GM23338 (cell line): ENCODE data around the gene ZNF317. TPM values are rescaled to one million over a fixed set of nuclear protein-coding genes. Genes with fewer than 3 reads are reported as not detected.

Source experiments
- ATAC-seq: fragments of 200-7000 bp; cut with Tn5 transposase; 3 replicates; pipeline ENCODE4 v1.9.1; 2020
- DNase-seq: peaks from one replicate; pipeline ENCODE4 v3.0.0-alpha.2; 2015; ENCODE audit warnings: low spot score
- H2AFZ ChIP-seq: fragments of 200-600 bp; sonication (generic); 2 replicates; pipeline ENCODE4 v1.8.0; 2016; ENCODE audit warnings: antibody characterized with exemption, mild to moderate bottlenecking, moderate library complexity
- H3F3A ChIP-seq: fragments of 200-600 bp; sonication (generic); replicated peaks from 2 replicates; pipeline ENCODE4 v1.8.0; 2017; ENCODE audit warnings: antibody characterized with exemption, mixed run types, low read depth
- H3K27ac ChIP-seq: fragments of 200-600 bp; sonication (generic); 2 replicates; pipeline ENCODE4 v1.6.1; 2016; ENCODE audit warnings: low read depth
- H3K27me3 ChIP-seq: fragments of 200-600 bp; sonication (generic); 2 replicates; pipeline ENCODE4 v1.8.0; 2016; ENCODE audit warnings: mild to moderate bottlenecking, mixed run types, moderate library complexity; ENCODE audit not compliant: insufficient read depth
- H3K36me3 ChIP-seq: fragments of 200-600 bp; sonication (generic); 2 replicates; pipeline ENCODE4 v1.8.0; 2016; ENCODE audit warnings: mild to moderate bottlenecking; ENCODE audit not compliant: insufficient read depth
- H3K4me1 ChIP-seq: fragments of 200-600 bp; sonication (generic); 2 replicates; pipeline ENCODE4 v1.8.0; 2016; ENCODE audit warnings: mild to moderate bottlenecking, moderate library complexity; ENCODE audit not compliant: insufficient read depth
- H3K4me2 ChIP-seq: fragments of 200-600 bp; sonication (generic); 2 replicates; pipeline ENCODE4 v1.7.1; 2017; ENCODE audit warnings: mixed run types
- H3K4me3 ChIP-seq: fragments of 200-600 bp; sonication (generic); 2 replicates; pipeline ENCODE4 v1.6.1; 2016; ENCODE audit warnings: mixed run types
- H3K79me2 ChIP-seq: fragments of 200-600 bp; sonication (generic); replicated peaks from 2 replicates; pipeline ENCODE4 v1.8.0; 2017; ENCODE audit warnings: mild to moderate bottlenecking; ENCODE audit not compliant: insufficient read depth
- H3K9me2 ChIP-seq: fragments of 200-600 bp; sonication (generic); 2 replicates; pipeline ENCODE4 v1.8.0; 2017; ENCODE audit not compliant: insufficient read depth
- H4K20me1 ChIP-seq: fragments of 200-600 bp; sonication (generic); replicated peaks from 2 replicates; pipeline ENCODE4 v1.8.0; 2017; ENCODE audit warnings: mild to moderate bottlenecking; ENCODE audit not compliant: insufficient read depth
- H3K27ac Mint-ChIP-seq: 2 replicates; pipeline ENCODE4 v1.8.0; 2020; ENCODE audit warnings: inconsistent platforms, mild to moderate bottlenecking, moderate library complexity, mixed read lengths
- H3K27me3 Mint-ChIP-seq: 3 replicates; pipeline ENCODE4 v1.8.0; 2022; ENCODE audit warnings: low read depth, mild to moderate bottlenecking, moderate library complexity, mixed read lengths, inconsistent platforms; ENCODE audit not compliant: insufficient read depth, poor library complexity
- H3K36me3 Mint-ChIP-seq: 3 replicates; pipeline ENCODE4 v1.8.0; 2021; ENCODE audit warnings: low read depth, mild to moderate bottlenecking, inconsistent platforms, moderate library complexity, mixed read lengths
- H3K4me1 Mint-ChIP-seq: 3 replicates; pipeline ENCODE4 v1.8.0; 2020; ENCODE audit warnings: mild to moderate bottlenecking, inconsistent platforms, mixed read lengths
- H3K4me3 Mint-ChIP-seq: 3 replicates; pipeline ENCODE4 v1.8.0; 2021; ENCODE audit warnings: moderate library complexity, mild to moderate bottlenecking, inconsistent platforms, mixed read lengths
- H3K9me3 Mint-ChIP-seq: 3 replicates; pipeline ENCODE4 v1.8.0; 2020; ENCODE audit warnings: moderate library complexity, mild to moderate bottlenecking, inconsistent platforms, mixed read lengths
- EZH2 ChIP-seq: fragments of 200-600 bp; sonication (generic); IDR thresholded peaks from one replicate; pipeline ENCODE4 v1.8.0; 2017; ENCODE audit warnings: antibody characterized with exemption, mild to moderate bottlenecking, low read depth; ENCODE audit not compliant: unreplicated experiment
- JUNB ChIP-seq: IDR thresholded peaks from one replicate; pipeline ENCODE4 v1.6.1; 2016; ENCODE audit warnings: antibody characterized with exemption; ENCODE audit not compliant: unreplicated experiment
- NANOG ChIP-seq: IDR thresholded peaks from 2 replicates; pipeline ENCODE4 v1.6.1; 2016; ENCODE audit warnings: antibody characterized with exemption, borderline replicate concordance
- POLR2AphosphoS5 ChIP-seq: IDR thresholded peaks from 2 replicates; pipeline ENCODE4 v1.6.1; 2016; ENCODE audit warnings: antibody characterized with exemption, low read depth
- STAT1 ChIP-seq: IDR thresholded peaks from one replicate; pipeline ENCODE4 v1.6.1; 2016; ENCODE audit warnings: antibody characterized with exemption; ENCODE audit not compliant: unreplicated experiment
- ZNF331 ChIP-seq: fragments of 250-450 bp; sonication (Bioruptor Pico); IDR thresholded peaks from 2 replicates; pipeline ENCODE4 v1.5.0; 2020; ENCODE audit warnings: low read depth, mild to moderate bottlenecking, moderate library complexity
- polyA plus RNA-seq: library from polyadenylated mRNA; unstranded; fragments of >200 nt; fragmentation: Nextera tagmentation; extraction: Ambion mirVana; gene quantifications from 2 replicates; pipeline ENCODE4 v1.2.1, GENCODE V29; 2016
- total RNA-seq: library from RNA; depleted of rRNA; stranded (reverse); fragments of >200 nt; shearing (Covaris generic); gene quantifications from 2 replicates; pipeline ENCODE4 v1.2.3, GENCODE V29; 2014
- TF ChIP-seq, protein P1 (sequence below): fragments of 250-450 bp; sonication (Bioruptor Pico); IDR thresholded peaks from 2 replicates; pipeline ENCODE4 v1.5.0; 2020; ENCODE audit warnings: mild to moderate bottlenecking, moderate library complexity
- TF ChIP-seq, protein P2 (sequence below): IDR thresholded peaks from one replicate; pipeline ENCODE4 v1.6.1; 2018; ENCODE audit warnings: antibody characterized with exemption; ENCODE audit not compliant: unreplicated experiment
- TF ChIP-seq, protein P3 (sequence below), 2 experiments: fragments of 200-600 bp in 1 of 2; sonication (generic) in 1 of 2; conservative IDR thresholded peaks; 2 replicates each; pipeline versions ENCODE4 v1.5.1 to v1.6.1; 2016 to 2017; ENCODE audit warnings: antibody characterized with exemption in 2 of 2, low read depth in 2 of 2, mild to moderate bottlenecking in 2 of 2, moderate library complexity in 1 of 2
- TF ChIP-seq, protein P4 (sequence below): IDR thresholded peaks from 2 replicates; pipeline ENCODE4 v1.6.1; 2016; ENCODE audit warnings: antibody characterized with exemption

ZNF317 gene
- total and polyA plus RNA-seq, 2 experiments from 2014 or later, result 25.2 to 32.4 TPM

DNA sequence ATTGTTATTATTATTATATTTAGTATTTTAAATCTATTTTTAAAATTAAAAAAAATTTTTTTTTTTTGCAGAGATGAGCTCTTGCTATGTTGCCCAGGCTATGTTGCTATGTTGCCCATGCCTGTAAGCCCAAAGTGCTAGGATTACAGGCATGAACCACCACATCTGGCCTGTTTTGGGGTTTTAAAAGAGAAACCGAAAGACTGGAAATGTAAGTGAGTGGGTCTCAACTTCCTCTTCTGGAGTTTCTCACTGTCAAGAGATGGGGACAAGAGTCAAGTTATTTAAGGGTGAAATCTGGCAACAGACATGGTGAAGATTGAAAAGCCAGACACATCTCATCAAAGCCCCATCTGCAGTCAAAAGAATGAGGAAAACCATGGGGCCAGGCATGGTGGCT lies 9.2 kb upstream of the ZNF317 start:
- Histone ChIP-seq H3K4me3 (no peak overlapping the region), H3K9me2 (no peaks in the 10 kb centered on the region), H4K20me1 (no peaks in the 10 kb centered on the region), H3F3A (no peaks in the 10 kb centered on the region), H3K27ac (no peak overlapping the region), H3K27me3 (no peaks in the 10 kb centered on the region), H3K79me2 (no peaks in the 10 kb centered on the region), H3K36me3 (no peaks in the 10 kb centered on the region), H3K4me1 (no peaks in the 10 kb centered on the region), H2AFZ (no peak overlapping the region), H3K4me2 (no peak overlapping the region)
- Mint-ChIP-seq H3K36me3 (peaks cover 35% of the 10 kb centered on the region), H3K27ac (no peak overlapping the region), H3K4me1 (no peaks in the 10 kb centered on the region), H3K9me3 (peaks cover 87% of the 10 kb centered on the region), H3K27me3 (peaks cover 4% of the 10 kb centered on the region), H3K4me3 (no peak overlapping the region)
- ATAC-seq, result no peak
- TF ChIP-seq ZNF331 (no peak), POLR2AphosphoS5 (no peak), JUNB (no peak), STAT1 (no peak), EZH2 (no peak), NANOG (no peak)
- TF ChIP-seq, protein P1, sequence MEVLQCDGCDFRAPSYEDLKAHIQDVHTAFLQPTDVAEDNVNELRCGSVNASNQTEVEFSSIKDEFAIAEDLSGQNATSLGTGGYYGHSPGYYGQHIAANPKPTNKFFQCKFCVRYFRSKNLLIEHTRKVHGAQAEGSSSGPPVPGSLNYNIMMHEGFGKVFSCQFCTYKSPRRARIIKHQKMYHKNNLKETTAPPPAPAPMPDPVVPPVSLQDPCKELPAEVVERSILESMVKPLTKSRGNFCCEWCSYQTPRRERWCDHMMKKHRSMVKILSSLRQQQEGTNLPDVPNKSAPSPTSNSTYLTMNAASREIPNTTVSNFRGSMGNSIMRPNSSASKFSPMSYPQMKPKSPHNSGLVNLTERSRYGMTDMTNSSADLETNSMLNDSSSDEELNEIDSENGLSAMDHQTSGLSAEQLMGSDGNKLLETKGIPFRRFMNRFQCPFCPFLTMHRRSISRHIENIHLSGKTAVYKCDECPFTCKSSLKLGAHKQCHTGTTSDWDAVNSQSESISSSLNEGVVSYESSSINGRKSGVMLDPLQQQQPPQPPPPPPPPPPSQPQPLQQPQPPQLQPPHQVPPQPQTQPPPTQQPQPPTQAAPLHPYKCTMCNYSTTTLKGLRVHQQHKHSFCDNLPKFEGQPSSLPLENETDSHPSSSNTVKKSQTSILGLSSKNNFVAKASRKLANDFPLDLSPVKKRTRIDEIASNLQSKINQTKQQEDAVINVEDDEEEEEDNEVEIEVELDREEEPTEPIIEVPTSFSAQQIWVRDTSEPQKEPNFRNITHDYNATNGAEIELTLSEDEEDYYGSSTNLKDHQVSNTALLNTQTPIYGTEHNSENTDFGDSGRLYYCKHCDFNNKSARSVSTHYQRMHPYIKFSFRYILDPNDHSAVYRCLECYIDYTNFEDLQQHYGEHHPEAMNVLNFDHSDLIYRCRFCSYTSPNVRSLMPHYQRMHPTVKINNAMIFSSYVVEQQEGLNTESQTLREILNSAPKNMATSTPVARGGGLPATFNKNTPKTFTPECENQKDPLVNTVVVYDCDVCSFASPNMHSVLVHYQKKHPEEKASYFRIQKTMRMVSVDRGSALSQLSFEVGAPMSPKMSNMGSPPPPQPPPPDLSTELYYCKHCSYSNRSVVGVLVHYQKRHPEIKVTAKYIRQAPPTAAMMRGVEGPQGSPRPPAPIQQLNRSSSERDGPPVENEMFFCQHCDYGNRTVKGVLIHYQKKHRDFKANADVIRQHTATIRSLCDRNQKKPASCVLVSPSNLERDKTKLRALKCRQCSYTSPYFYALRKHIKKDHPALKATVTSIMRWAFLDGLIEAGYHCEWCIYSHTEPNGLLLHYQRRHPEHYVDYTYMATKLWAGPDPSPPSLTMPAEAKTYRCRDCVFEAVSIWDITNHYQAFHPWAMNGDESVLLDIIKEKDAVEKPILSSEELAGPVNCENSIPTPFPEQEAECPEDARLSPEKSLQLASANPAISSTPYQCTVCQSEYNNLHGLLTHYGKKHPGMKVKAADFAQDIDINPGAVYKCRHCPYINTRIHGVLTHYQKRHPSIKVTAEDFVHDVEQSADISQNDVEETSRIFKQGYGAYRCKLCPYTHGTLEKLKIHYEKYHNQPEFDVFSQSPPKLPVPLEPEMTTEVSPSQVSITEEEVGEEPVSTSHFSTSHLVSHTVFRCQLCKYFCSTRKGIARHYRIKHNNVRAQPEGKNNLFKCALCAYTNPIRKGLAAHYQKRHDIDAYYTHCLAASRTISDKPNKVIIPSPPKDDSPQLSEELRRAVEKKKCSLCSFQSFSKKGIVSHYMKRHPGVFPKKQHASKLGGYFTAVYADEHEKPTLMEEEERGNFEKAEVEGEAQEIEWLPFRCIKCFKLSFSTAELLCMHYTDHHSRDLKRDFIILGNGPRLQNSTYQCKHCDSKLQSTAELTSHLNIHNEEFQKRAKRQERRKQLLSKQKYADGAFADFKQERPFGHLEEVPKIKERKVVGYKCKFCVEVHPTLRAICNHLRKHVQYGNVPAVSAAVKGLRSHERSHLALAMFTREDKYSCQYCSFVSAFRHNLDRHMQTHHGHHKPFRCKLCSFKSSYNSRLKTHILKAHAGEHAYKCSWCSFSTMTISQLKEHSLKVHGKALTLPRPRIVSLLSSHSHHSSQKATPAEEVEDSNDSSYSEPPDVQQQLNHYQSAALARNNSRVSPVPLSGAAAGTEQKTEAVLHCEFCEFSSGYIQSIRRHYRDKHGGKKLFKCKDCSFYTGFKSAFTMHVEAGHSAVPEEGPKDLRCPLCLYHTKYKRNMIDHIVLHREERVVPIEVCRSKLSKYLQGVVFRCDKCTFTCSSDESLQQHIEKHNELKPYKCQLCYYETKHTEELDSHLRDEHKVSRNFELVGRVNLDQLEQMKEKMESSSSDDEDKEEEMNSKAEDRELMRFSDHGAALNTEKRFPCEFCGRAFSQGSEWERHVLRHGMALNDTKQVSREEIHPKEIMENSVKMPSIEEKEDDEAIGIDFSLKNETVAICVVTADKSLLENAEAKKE, result no peak
- TF ChIP-seq, protein P2, sequence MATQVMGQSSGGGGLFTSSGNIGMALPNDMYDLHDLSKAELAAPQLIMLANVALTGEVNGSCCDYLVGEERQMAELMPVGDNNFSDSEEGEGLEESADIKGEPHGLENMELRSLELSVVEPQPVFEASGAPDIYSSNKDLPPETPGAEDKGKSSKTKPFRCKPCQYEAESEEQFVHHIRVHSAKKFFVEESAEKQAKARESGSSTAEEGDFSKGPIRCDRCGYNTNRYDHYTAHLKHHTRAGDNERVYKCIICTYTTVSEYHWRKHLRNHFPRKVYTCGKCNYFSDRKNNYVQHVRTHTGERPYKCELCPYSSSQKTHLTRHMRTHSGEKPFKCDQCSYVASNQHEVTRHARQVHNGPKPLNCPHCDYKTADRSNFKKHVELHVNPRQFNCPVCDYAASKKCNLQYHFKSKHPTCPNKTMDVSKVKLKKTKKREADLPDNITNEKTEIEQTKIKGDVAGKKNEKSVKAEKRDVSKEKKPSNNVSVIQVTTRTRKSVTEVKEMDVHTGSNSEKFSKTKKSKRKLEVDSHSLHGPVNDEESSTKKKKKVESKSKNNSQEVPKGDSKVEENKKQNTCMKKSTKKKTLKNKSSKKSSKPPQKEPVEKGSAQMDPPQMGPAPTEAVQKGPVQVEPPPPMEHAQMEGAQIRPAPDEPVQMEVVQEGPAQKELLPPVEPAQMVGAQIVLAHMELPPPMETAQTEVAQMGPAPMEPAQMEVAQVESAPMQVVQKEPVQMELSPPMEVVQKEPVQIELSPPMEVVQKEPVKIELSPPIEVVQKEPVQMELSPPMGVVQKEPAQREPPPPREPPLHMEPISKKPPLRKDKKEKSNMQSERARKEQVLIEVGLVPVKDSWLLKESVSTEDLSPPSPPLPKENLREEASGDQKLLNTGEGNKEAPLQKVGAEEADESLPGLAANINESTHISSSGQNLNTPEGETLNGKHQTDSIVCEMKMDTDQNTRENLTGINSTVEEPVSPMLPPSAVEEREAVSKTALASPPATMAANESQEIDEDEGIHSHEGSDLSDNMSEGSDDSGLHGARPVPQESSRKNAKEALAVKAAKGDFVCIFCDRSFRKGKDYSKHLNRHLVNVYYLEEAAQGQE, result no peak
- TF ChIP-seq, protein P3, sequence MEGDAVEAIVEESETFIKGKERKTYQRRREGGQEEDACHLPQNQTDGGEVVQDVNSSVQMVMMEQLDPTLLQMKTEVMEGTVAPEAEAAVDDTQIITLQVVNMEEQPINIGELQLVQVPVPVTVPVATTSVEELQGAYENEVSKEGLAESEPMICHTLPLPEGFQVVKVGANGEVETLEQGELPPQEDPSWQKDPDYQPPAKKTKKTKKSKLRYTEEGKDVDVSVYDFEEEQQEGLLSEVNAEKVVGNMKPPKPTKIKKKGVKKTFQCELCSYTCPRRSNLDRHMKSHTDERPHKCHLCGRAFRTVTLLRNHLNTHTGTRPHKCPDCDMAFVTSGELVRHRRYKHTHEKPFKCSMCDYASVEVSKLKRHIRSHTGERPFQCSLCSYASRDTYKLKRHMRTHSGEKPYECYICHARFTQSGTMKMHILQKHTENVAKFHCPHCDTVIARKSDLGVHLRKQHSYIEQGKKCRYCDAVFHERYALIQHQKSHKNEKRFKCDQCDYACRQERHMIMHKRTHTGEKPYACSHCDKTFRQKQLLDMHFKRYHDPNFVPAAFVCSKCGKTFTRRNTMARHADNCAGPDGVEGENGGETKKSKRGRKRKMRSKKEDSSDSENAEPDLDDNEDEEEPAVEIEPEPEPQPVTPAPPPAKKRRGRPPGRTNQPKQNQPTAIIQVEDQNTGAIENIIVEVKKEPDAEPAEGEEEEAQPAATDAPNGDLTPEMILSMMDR (conservative IDR thresholded peaks at IDR 0.05; ENCODE audit: low read depth in 2 of 2), result no peak
- TF ChIP-seq, protein P4, sequence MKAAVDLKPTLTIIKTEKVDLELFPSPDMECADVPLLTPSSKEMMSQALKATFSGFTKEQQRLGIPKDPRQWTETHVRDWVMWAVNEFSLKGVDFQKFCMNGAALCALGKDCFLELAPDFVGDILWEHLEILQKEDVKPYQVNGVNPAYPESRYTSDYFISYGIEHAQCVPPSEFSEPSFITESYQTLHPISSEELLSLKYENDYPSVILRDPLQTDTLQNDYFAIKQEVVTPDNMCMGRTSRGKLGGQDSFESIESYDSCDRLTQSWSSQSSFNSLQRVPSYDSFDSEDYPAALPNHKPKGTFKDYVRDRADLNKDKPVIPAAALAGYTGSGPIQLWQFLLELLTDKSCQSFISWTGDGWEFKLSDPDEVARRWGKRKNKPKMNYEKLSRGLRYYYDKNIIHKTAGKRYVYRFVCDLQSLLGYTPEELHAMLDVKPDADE, result no peak
- DNase-seq, result no peak
